CD4-positive, alpha-beta T cell (primary cell): ENCODE results near the gene STX7. TPM values are rescaled to one million over a fixed set of nuclear protein-coding genes. Genes with fewer than 3 reads are reported as not detected.
A peak's percentile ranks its signal among the peaks of the same experiment; 100 is the strongest.
"Not testable (repeated sequence)": the region's sequence is repeated elsewhere in the genome, so short reads cannot be mapped to it uniquely, and the experiment has no call there.

Experiments
- ATAC-seq: fragments of 200-7000 bp; cut with Tn5 transposase; one replicate; pipeline ENCODE4 v1.10.0; 2022; ENCODE audit warnings: mild to moderate bottlenecking; ENCODE audit not compliant: poor library complexity
- CTCF ChIA-PET: fragments of 350-600 bp; sonication (Branson Sonifier 250); formaldehyde crosslinking; loops from one replicate; lab custom pipeline; 2021; ENCODE audit warnings: antibody characterized with exemption, inconsistent platforms; lab: Charles Lee
- POLR2A ChIA-PET: fragments of 350-600 bp; sonication (Branson Sonifier 250); formaldehyde crosslinking; loops from one replicate; lab custom pipeline; 2021; ENCODE audit warnings: antibody characterized with exemption, inconsistent platforms; lab: Charles Lee
- DNase-seq, 14 experiments: peaks; one replicate each; pipeline ENCODE4 v3.0.0-alpha.2; 2013 to 2020; ENCODE audit warnings: mixed read lengths in 2 of 14
- H3K27ac ChIP-seq, 2 donors: one replicate each; pipeline versions ENCODE4 v1.5.1 to v1.7.0; 2013; ENCODE audit warnings: low read length in 2 of 2, low read depth in 1 of 2, mild to moderate bottlenecking in 1 of 2
- H3K27me3 ChIP-seq, 2 experiments: 1 replicate in 1 of 2; 2 replicates in 1 of 2; pipeline versions ENCODE4 v1.6.1 to v1.7.0; 2013; ENCODE audit warnings: low read length in 2 of 2, control low read depth in 1 of 2, mild to moderate bottlenecking in 1 of 2, moderate library complexity in 1 of 2; ENCODE audit not compliant: insufficient read depth in 2 of 2, control insufficient read depth in 1 of 2
- H3K36me3 ChIP-seq: one replicate; pipeline ENCODE4 v1.6.1; 2013; ENCODE audit warnings: low read length, control low read depth; ENCODE audit not compliant: insufficient read depth
- H3K4me1 ChIP-seq: one replicate; pipeline ENCODE4 v1.6.1; 2013; ENCODE audit warnings: low read length, control low read depth; ENCODE audit not compliant: insufficient read depth
- H3K4me3 ChIP-seq: one replicate; pipeline ENCODE4 v1.5.1; 2013; ENCODE audit warnings: mild to moderate bottlenecking, low read length, moderate library complexity
- H3K9me3 ChIP-seq, 2 experiments: 1 replicate in 1 of 2; 2 replicates in 1 of 2; pipeline versions ENCODE4 v1.6.1 to v1.7.0; 2013; ENCODE audit warnings: low read length in 2 of 2, mild to moderate bottlenecking in 2 of 2, control low read depth in 1 of 2, moderate library complexity in 1 of 2; ENCODE audit not compliant: control insufficient read depth in 1 of 2, insufficient read depth in 1 of 2
- H3K27ac Mint-ChIP-seq: one replicate; pipeline ENCODE4 v1.8.0; 2020; ENCODE audit warnings: mixed read lengths
- H3K27me3 Mint-ChIP-seq: one replicate; pipeline ENCODE4 v1.8.0; 2021; ENCODE audit warnings: mixed read lengths
- H3K36me3 Mint-ChIP-seq: one replicate; pipeline ENCODE4 v1.8.0; 2021; ENCODE audit warnings: low read depth, mixed read lengths
- H3K4me1 Mint-ChIP-seq: one replicate; pipeline ENCODE4 v1.8.0; 2021; ENCODE audit warnings: low read depth, mixed read lengths
- H3K4me3 Mint-ChIP-seq: one replicate; pipeline ENCODE4 v1.8.0; 2020; ENCODE audit warnings: mild to moderate bottlenecking, mixed read lengths
- H3K9me3 Mint-ChIP-seq: one replicate; pipeline ENCODE4 v1.8.0; 2020; ENCODE audit warnings: mixed read lengths
- intact Hi-C, 2 experiments: fragments of 100-400 bp; cut with DNase I in 1 of 2; cut with micrococcal nuclease in 1 of 2; formaldehyde crosslinking; loops; one replicate each; pipeline versions ENCODE4 v1.15.1 to v1.9.0; 2023 to 2025; cut with DNase I, micrococcal nuclease
- polyA plus RNA-seq, 2 donors: library from polyadenylated mRNA; unstranded; fragments of 120-200 nt; gene quantifications; one replicate each; pipeline ENCODE4 v1.2.1, GENCODE V29; 2013
- total RNA-seq, 174 experiments: library from RNA in 2 of 174; stranded (reverse) in 2 of 174; gene quantifications; one replicate each; pipeline ENCODE4 v1.2.3 and lab custom pipeline; 2021 to 2026
- TF ChIP-seq, protein P1 (sequence below): fragments of 200-600 bp; IDR thresholded peaks from one replicate; pipeline ENCODE4 v1.8.0; 2022; ENCODE audit warnings: antibody characterized with exemption, mild to moderate bottlenecking

Gene STX7, protein sequence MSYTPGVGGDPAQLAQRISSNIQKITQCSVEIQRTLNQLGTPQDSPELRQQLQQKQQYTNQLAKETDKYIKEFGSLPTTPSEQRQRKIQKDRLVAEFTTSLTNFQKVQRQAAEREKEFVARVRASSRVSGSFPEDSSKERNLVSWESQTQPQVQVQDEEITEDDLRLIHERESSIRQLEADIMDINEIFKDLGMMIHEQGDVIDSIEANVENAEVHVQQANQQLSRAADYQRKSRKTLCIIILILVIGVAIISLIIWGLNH
- 1 to 10 TPM; 4.3 to 5.9 TPM for total RNA-seq
- polyA plus RNA-seq (2013, experiment 1 of 2) = 19.7 TPM
- 17.1 TPM for polyA plus RNA-seq (2013, experiment 2 of 2)
- 9.3 to 102 (median 33.0) reads per million in 172 experiments for total RNA-seq (lab: John Stamatoyannopoulos, UW)

DNA sequence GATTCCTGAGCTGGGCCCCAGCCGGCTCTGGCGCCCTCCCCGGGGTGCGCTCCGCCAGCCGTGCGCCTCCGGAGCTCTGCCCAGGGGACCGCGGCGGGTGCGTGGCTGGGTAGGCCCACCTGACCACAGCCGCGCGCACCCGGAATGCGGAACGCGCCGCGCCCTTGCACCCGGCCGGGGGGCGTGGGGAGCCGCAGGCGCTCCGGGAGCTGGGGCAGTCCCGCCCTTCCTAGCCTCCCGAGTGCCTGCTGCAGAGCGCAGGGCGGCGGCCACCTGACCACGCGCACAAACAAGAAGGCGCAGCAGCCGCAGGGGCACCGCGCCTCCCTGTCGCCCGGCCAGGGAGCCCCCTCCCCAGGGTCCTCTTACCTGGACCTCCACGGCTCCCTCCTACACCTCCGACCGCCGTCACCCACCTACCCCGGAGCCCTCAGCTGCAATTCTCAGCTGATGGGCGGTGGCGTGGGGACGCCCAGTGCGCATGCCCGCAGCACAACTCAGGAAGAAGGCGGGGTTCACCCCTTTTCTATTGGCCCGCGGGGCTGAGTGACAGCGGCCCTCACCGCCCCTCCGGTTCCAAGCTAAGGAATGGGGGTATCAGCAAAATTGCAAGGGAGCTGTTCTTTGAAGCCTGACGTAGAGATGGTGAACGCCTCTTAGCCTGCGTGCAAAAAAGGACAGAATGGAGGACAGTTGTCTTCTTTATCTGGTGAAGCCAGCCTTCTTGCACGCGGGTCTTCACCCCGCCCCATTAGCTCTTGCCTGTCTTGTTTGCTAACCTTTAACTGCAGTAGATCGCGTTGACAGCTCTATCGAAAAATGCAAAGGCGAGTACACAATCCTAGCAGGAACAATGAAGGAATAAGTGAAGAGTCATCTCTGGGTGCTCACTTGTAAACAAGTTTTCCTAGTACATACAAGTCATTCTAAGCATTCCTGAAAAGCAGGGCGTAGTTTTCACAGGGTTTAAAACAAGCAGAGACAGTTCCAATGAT, at the start of gene STX7:
Gene STX7, minus strand, starts transcription at position 479 of the 995 bp plus-strand sequence. CDS start 9,586 bp downstream, outside the sequence.
- H3K36me3 ChIP-seq = no peaks in the 10 kb centered on the region
- no peaks in the 10 kb centered on the region for H3K9me3 ChIP-seq
- peak within 1 kb of the TSS; percentile 99 for H3K4me3 Mint-ChIP-seq
- CTCF ChIA-PET = interaction anchor here (1.3 to 1.6 kb wide), 3 partner anchors 12 to 233 kb away, joined by 3 to 13 read pairs (median 5); no protein-coding TSS in a partner anchor
- H3K9me3 Mint-ChIP-seq = no peaks in the 10 kb centered on the region
- DNase-seq = peak; percentile 70 to 92 (median 82)
- H3K27ac ChIP-seq = peak within 1 kb of the TSS in 1 of 2 donors; percentile 39
- POLR2A ChIA-PET = interaction anchor here (0.7 to 1.7 kb wide), 8 partner anchors 9 to 303 kb away, joined by 3 to 39 read pairs (median 4); partner anchors contain the start of genes RPS12 and SLC18B1
- TF ChIP-seq, protein P1, sequence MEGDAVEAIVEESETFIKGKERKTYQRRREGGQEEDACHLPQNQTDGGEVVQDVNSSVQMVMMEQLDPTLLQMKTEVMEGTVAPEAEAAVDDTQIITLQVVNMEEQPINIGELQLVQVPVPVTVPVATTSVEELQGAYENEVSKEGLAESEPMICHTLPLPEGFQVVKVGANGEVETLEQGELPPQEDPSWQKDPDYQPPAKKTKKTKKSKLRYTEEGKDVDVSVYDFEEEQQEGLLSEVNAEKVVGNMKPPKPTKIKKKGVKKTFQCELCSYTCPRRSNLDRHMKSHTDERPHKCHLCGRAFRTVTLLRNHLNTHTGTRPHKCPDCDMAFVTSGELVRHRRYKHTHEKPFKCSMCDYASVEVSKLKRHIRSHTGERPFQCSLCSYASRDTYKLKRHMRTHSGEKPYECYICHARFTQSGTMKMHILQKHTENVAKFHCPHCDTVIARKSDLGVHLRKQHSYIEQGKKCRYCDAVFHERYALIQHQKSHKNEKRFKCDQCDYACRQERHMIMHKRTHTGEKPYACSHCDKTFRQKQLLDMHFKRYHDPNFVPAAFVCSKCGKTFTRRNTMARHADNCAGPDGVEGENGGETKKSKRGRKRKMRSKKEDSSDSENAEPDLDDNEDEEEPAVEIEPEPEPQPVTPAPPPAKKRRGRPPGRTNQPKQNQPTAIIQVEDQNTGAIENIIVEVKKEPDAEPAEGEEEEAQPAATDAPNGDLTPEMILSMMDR = no peak
- peak within 1 kb of the TSS; percentile 76 for H3K4me3 ChIP-seq
- ATAC-seq = peak; percentile 93
- no peaks in the 10 kb centered on the region for H3K27me3 ChIP-seq
- H3K36me3 Mint-ChIP-seq = peaks cover 11% of the 10 kb centered on the region
- peaks cover 2% of the 10 kb centered on the region for H3K27me3 Mint-ChIP-seq
- intact Hi-C loops = loop anchor here in 1 of 2 experiments (5.0 to 10.0 kb wide), 3 partner anchors 299 to 1539 kb away; partner anchors contain the start of genes RPS12, SLC2A12 and TBPL1
- peak within 1 kb of the TSS; percentile 86 for H3K27ac Mint-ChIP-seq
- peaks cover 3% of the 10 kb centered on the region for H3K4me1 ChIP-seq
- peaks cover 42% of the 10 kb centered on the region for H3K4me1 Mint-ChIP-seq

DNA sequence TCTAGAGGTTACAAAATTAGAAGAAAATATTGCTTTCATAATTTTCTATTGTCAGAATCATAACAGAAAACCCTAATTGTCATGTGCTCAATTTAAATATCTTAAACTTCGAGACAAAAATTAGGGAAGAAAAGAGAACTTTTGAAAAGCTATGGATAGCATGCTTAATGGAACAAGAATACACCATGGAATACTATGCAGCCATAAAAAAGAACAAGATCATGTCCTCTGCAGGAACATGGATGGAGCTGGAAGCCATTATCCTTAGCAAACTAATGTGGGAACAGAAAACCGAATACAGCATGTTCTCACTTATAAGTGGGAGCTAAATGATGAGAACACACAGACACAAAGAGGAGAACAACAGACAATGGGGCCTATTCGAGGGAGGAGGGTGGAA, 47.2 kb upstream of the STX7 start:
- H3K4me3 ChIP-seq, H3K27ac ChIP-seq, H3K4me1 ChIP-seq, H3K36me3 Mint-ChIP-seq, H3K9me3 ChIP-seq, intact Hi-C loops, H3K27me3 ChIP-seq, H3K27ac Mint-ChIP-seq, DNase-seq, CTCF ChIA-PET, H3K4me1 Mint-ChIP-seq, H3K4me3 Mint-ChIP-seq, H3K36me3 ChIP-seq, POLR2A ChIA-PET, H3K9me3 Mint-ChIP-seq, ATAC-seq: not testable (repeated sequence)
- peaks cover 38% of the 10 kb centered on the region for H3K27me3 Mint-ChIP-seq

DNA sequence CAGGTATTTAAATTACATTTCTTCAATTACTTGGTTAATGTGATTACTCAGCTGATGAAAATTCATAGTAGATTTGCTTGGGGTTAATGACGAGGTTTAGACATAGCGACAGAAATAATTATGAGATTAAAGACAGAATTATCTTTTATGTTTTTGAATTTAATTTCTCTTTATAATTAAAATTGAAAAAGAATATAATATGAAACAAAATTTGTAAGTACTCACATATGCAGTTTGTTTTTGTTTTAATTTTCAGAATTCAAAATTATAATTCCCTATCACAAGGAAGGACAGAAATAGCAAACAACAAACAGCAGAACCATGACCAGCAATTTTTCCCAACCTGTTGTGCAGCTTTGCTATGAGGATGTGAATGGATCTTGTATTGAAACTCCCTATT, 39.5 kb upstream of the STX7 start, which contains the start of gene TAAR8:
Gene TAAR8, plus strand, starts transcription at position 301 of the 400 bp plus-strand sequence. Its CDS starts 21 bp downstream, at position 322.
- H3K36me3 Mint-ChIP-seq = no peaks in the 10 kb centered on the region

More for the DNA sequence above, 39.5 kb upstream of the STX7 start, which contains the start of gene TAAR8:
- H3K4me1 Mint-ChIP-seq = no peaks in the 10 kb centered on the region
- peaks cover 0 to 3% of the 10 kb centered on the region in 2 experiments for H3K27me3 ChIP-seq
- ChIA-PET POLR2A (no interaction called here), CTCF (interaction anchor here (0.7 to 0.9 kb wide), 2 partner anchors 9 to 10 kb away, joined by 3 to 4 read pairs; no protein-coding TSS in a partner anchor)
- no peak within 1 kb of the TSS for H3K27ac ChIP-seq
- H3K27ac Mint-ChIP-seq = no peak within 1 kb of the TSS
- intact Hi-C loops = no loop called here
- no peak within 1 kb of the TSS for H3K4me3 Mint-ChIP-seq
- H3K9me3 Mint-ChIP-seq = no peaks in the 10 kb centered on the region
- H3K4me3 ChIP-seq = no peak within 1 kb of the TSS
- no peaks in the 10 kb centered on the region for H3K9me3 ChIP-seq
- ATAC-seq (no peak), DNase-seq (no peak)
- H3K36me3 ChIP-seq = no peaks in the 10 kb centered on the region
- TF ChIP-seq, protein P1 = no peak
- no peaks in the 10 kb centered on the region for H3K4me1 ChIP-seq
- peaks cover 34% of the 10 kb centered on the region for H3K27me3 Mint-ChIP-seq
